ENCODE data around the gene FAAP20. TPM values are rescaled to one million over a fixed set of nuclear protein-coding genes. Genes with fewer than 3 reads are reported as not detected.

The FAAP20 gene
- total and polyA plus RNA-seq, 2 donors (not counting 1 experiment from before 2014, with no cell fraction given) = 31.2 to 68.1 TPM

DNA sequence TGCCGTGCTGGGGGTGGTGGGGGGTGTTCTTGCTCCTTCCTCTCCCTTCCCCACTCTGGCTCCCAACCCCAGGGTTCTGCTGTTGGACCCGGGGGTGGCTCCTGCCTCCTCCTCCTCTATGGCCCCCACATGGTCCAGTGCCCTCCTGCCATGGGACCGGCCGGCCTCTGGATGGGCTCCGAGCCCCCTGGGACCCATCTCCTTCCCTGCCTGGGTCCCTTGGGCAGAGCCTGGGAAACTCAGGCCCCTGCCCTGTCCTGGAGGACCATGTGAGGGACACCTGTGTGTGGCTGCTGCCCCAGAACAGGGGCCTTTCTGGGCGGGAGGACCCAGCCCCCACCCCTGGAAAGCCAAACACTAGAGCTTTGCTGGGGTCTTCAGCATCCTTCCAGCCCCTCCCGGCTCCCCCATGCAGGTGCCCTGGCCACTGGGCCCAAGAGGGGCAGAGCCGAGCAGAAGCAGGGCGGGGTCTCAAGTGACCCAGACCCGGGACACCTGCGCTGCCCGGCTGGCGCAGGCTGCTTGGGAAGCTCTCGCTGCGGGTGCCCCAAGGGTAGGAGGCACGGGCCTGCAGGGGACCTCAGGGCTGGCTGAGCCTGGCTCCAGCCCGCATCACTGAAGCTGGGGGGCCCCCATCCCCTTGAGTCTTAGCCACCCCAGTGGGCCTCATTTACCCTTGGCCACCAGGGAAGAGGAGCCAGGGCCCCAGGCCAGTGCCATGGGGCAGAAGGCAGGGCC is 2.5 kb upstream of the FAAP20 start:
- Histone ChIP-seq H3K4me2 (replicated peaks; ENCODE audit: low read depth, low read length, poor library complexity, severe bottlenecking) (no peak overlapping the region), H3K9me3 (ENCODE audit: control extremely low read depth in 1 of 3, control insufficient read depth in 2 of 3, insufficient read depth in 1 of 3, low read length in 2 of 3) (no peaks in the 10 kb centered on the region), H3K79me2 (ENCODE audit: control insufficient read depth, insufficient read depth, low read length) (peaks cover 10% of the 10 kb centered on the region), H3K27ac (ENCODE audit: low read length in 2 of 2) (peak overlapping the region in 1 of 2 donors; percentile 83), H4K20me1 (ENCODE audit: control insufficient read depth, insufficient read depth, low read length, poor library complexity, severe bottlenecking) (no peaks in the 10 kb centered on the region), H3K36me3 (replicated peaks in 1 of 2; ENCODE audit: control extremely low read depth in 1 of 2, control insufficient read depth in 1 of 2, extremely low read depth in 1 of 2, insufficient read depth in 2 of 2, low read length in 1 of 2) (peaks cover 0 to 3% of the 10 kb centered on the region in 2 experiments), H3K4me3 (ENCODE audit: control extremely low read depth in 1 of 5, extremely low read depth in 1 of 5, insufficient read depth in 1 of 5, low read depth in 2 of 5, low read length in 4 of 5) (no peak overlapping the region), H3K9ac (ENCODE audit: low read length) (no peak overlapping the region), H3K27me3 (replicated peaks in 1 of 4; ENCODE audit: control extremely low read depth in 1 of 4, control insufficient read depth in 3 of 4, insufficient read depth in 4 of 4, low read length in 3 of 4) (no peaks in the 10 kb centered on the region), H3K4me1 (ENCODE audit: control insufficient read depth in 2 of 2, insufficient read depth in 2 of 2, low read length in 2 of 2) (peaks cover 41 to 54% of the 10 kb centered on the region in 2 donors), H2AFZ (ENCODE audit: insufficient read depth, low read depth, low read length, poor library complexity, severe bottlenecking) (no peak overlapping the region)
- TF ChIP-seq CTCF (IDR thresholded peaks at IDR 0.05) = no peak
- TF ChIP-seq EZH2 (IDR thresholded peaks at IDR 0.05; ENCODE audit: borderline replicate concordance, insufficient read depth, low read depth, low read length, poor library complexity, severe bottlenecking) = no peak
- no peak for ATAC-seq (ENCODE audit: low read depth)
- peaks cover 34% of the 10 kb centered on the region for H3K4me1 Mint-ChIP-seq
- no peaks in the 10 kb centered on the region for H3K9me3 Mint-ChIP-seq (ENCODE audit: insufficient read depth)
- H3K27me3 Mint-ChIP-seq = no peaks in the 10 kb centered on the region
- intact Hi-C loops (cut with micrococcal nuclease) = loop anchor here (5.0 to 10.0 kb wide), 3 partner anchors 290 to 1228 kb away; no protein-coding TSS in a partner anchor
- no peak overlapping the region for H3K27ac Mint-ChIP-seq
- DNase-seq = no peak
- ChIA-PET CTCF (interaction anchor here (0.7 to 13.5 kb wide), 4 partner anchors 114 to 303 kb away, joined by 3 to 295 read pairs (median 12); no protein-coding TSS in a partner anchor), POLR2A (interaction anchor here (2.3 kb wide), 1 partner anchor 351 kb away, joined by 12 read pairs; no protein-coding TSS in a partner anchor)
- WGBS (ENCODE audit: insufficient coverage) = 93% methylated on average over 16 of the region's 17 CpGs
- H3K4me3 Mint-ChIP-seq = no peak overlapping the region

DNA sequence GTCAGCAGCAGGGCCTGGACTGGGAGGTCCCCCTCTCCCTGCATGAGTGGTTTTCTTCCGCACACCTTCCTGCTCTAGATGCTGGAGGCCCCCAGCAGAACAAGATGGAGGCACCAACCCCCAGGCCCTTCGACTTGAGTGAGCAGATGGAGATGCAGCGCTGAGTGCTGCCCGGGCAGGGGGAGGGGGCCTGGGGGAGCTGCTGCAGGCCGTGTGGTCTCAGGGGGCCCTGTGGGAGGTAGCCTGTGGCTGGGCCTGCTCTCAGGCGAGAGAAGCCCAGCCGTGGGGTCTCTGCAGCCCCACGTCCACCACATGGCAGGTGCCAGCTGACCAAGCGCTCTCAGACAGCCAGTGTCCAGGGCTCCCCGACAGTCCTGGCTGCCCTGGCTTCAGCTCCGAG is 1.2 kb upstream of the FAAP20 start:
- Histone ChIP-seq H3K36me3 (replicated peaks in 1 of 2; ENCODE audit: control extremely low read depth in 1 of 2, control insufficient read depth in 1 of 2, extremely low read depth in 1 of 2, insufficient read depth in 2 of 2, low read length in 1 of 2) (peaks cover 0 to 6% of the 10 kb centered on the region in 2 experiments), H3K79me2 (ENCODE audit: control insufficient read depth, insufficient read depth, low read length) (peaks cover 11% of the 10 kb centered on the region), H3K4me1 (ENCODE audit: control insufficient read depth in 2 of 2, insufficient read depth in 2 of 2, low read length in 2 of 2) (peaks cover 31 to 42% of the 10 kb centered on the region in 2 donors), H3K27me3 (replicated peaks in 1 of 4; ENCODE audit: control extremely low read depth in 1 of 4, control insufficient read depth in 3 of 4, insufficient read depth in 4 of 4, low read length in 3 of 4) (no peaks in the 10 kb centered on the region), H2AFZ (ENCODE audit: insufficient read depth, low read depth, low read length, poor library complexity, severe bottlenecking) (peak overlapping the region; percentile 82), H4K20me1 (ENCODE audit: control insufficient read depth, insufficient read depth, low read length, poor library complexity, severe bottlenecking) (peaks cover under 1% of the 10 kb centered on the region), H3K9me3 (ENCODE audit: control extremely low read depth in 1 of 3, control insufficient read depth in 2 of 3, insufficient read depth in 1 of 3, low read length in 2 of 3) (no peaks in the 10 kb centered on the region), H3K9ac (ENCODE audit: low read length) (no peak overlapping the region), H3K27ac (ENCODE audit: low read length in 2 of 2) (peak overlapping the region; percentile 80 to 84), H3K4me3 (ENCODE audit: control extremely low read depth in 1 of 5, extremely low read depth in 1 of 5, insufficient read depth in 1 of 5, low read depth in 2 of 5, low read length in 4 of 5) (no peak overlapping the region), H3K4me2 (replicated peaks; ENCODE audit: low read depth, low read length, poor library complexity, severe bottlenecking) (peak overlapping the region; percentile 96)
- CTCF ChIA-PET = interaction anchor here (0.6 to 13.5 kb wide), 19 partner anchors 8 to 403 kb away, joined by 3 to 295 read pairs (median 6); partner anchors contain the start of genes MORN1, PEX10, RER1 and SKI
- WGBS (ENCODE audit: insufficient coverage) = 95% methylated on average over 10 of the region's 11 CpGs
- Mint-ChIP-seq H3K27ac (peak overlapping the region; percentile 96), H3K9me3 (ENCODE audit: insufficient read depth) (no peaks in the 10 kb centered on the region), H3K27me3 (no peaks in the 10 kb centered on the region), H3K4me1 (peaks cover 24% of the 10 kb centered on the region), H3K4me3 (no peak overlapping the region)
- intact Hi-C loops (cut with micrococcal nuclease) = loop anchor here (1.0 to 10.0 kb wide), 8 partner anchors 10 to 1229 kb away; partner anchors contain the start of genes MORN1, PANK4, PEX10 and RER1
- POLR2A ChIA-PET = interaction anchor here (0.5 to 2.3 kb wide), 10 partner anchors 32 to 359 kb away, joined by 3 to 24 read pairs (median 5); partner anchors contain the start of genes MORN1 and RER1
- no peak for ATAC-seq (ENCODE audit: low read depth)
- TF ChIP-seq EZH2 (IDR thresholded peaks at IDR 0.05; ENCODE audit: borderline replicate concordance, insufficient read depth, low read depth, low read length, poor library complexity, severe bottlenecking) = no peak
- TF ChIP-seq CTCF (IDR thresholded peaks at IDR 0.05) = no peak
- no peak for DNase-seq

All from B cell (primary cell).